HG02943 (cell line): Measurements from ENCODE around the gene ANKRD27.
"Not testable (repeated sequence)": the region's sequence is repeated elsewhere in the genome, so short reads cannot be mapped to it uniquely, and the experiment has no call there.

ENCODE experiments used
- ATAC-seq: cut with Tn5 transposase; IDR thresholded peaks from one replicate; pipeline ENCODE4 v1.9.1; 2021; ENCODE audit warnings: mild to moderate bottlenecking, low read depth, moderate library complexity; ENCODE audit not compliant: unreplicated experiment

ANKRD27 gene

GRCh38 chr19:32611161-32611560 is 63.8 kb downstream of the ANKRD27 start:
- ATAC-seq = no peak

- ATAC-seq = no peak
Observed at GRCh38 chr19:32607479-32607878, 67.5 kb downstream of the ANKRD27 start.

- ATAC-seq = no peak
Observed at GRCh38 chr19:32606289-32606688, 68.7 kb downstream of the ANKRD27 start.

GRCh38 chr19:32605544-32605943 is 69.4 kb downstream of the ANKRD27 start:
- ATAC-seq = no peak

GRCh38 chr19:32603961-32604360 is 71.0 kb downstream of the ANKRD27 start:
- ATAC-seq = no peak

- no peak for ATAC-seq
Observed at GRCh38 chr19:32599736-32600157, 75.2 kb downstream of the ANKRD27 start.

GRCh38 chr19:32599258-32599657 is 75.7 kb downstream of the ANKRD27 start:
- ATAC-seq = no peak

GRCh38 chr19:32598022-32598421 is 77.0 kb downstream of the ANKRD27 start:
- ATAC-seq = no peak

- no peak for ATAC-seq
Observed at GRCh38 chr19:32595491-32595890, 79.5 kb downstream of the ANKRD27 start.

GRCh38 chr19:32594021-32594420 is 81.0 kb downstream of the ANKRD27 start:
- no peak for ATAC-seq

GRCh38 chr19:32587747-32588504 is 87.1 kb downstream of the ANKRD27 start:
- not testable (repeated sequence) for ATAC-seq

GRCh38 chr19:32581705-32582179 is 93.2 kb downstream of the ANKRD27 start:
- no peak for ATAC-seq

- peak; percentile 76 for ATAC-seq
Observed at GRCh38 chr19:32580901-32581704, 93.9 kb downstream of the ANKRD27 start, which contains the start of gene PDCD5. TSS of gene PDCD5 (plus strand) at chr19:32581190. CDS start at chr19:32581262, 72 bp downstream.

GRCh38 chr19:32580353-32580900 is 94.6 kb downstream of the ANKRD27 start:
- peak; percentile 25 for ATAC-seq

GRCh38 chr19:32576790-32577189 is 98.2 kb downstream of the ANKRD27 start:
- ATAC-seq = no peak

- no peak for ATAC-seq
Observed at GRCh38 chr19:32573492-32573794, 101.5 kb downstream of the ANKRD27 start.

- not testable (repeated sequence) for ATAC-seq
Observed at GRCh38 chr19:32572700-32573491, 102.1 kb downstream of the ANKRD27 start.

- not testable (repeated sequence) for ATAC-seq
Observed at GRCh38 chr19:32571471-32572075, 103.4 kb downstream of the ANKRD27 start.

- no peak for ATAC-seq
Observed at GRCh38 chr19:32570081-32570785, 104.7 kb downstream of the ANKRD27 start.
